SIG-M5 (cell line): Measurements from ENCODE around the gene MRPL20.
"Not testable (repeated sequence)": the region's sequence is repeated elsewhere in the genome, so short reads cannot be mapped to it uniquely, and the experiment has no call there.

Experiments used
- DNase-seq: peaks from one replicate; lab custom pipeline; 2025; lab: John Stamatoyannopoulos, UW

The MRPL20 gene

GRCh38 chr1:1406101-1406820 lies 832 bp downstream of the MRPL20 start:
- DNase-seq = no peak

- no peak for DNase-seq
Observed at GRCh38 chr1:1403653-1404052, 3.4 kb downstream of the MRPL20 start.

GRCh38 chr1:1402901-1403392 lies 4.1 kb downstream of the MRPL20 start:
- not testable (repeated sequence) for DNase-seq

GRCh38 chr1:1402072-1402900 lies 4.8 kb downstream of the MRPL20 start:
- DNase-seq = no peak

GRCh38 chr1:1401457-1402010 lies 5.6 kb downstream of the MRPL20 start:
- DNase-seq = no peak

- no peak for DNase-seq
Observed at GRCh38 chr1:1400576-1401456, 6.3 kb downstream of the MRPL20 start.

- no peak for DNase-seq
Observed at GRCh38 chr1:1399872-1400575, 7.1 kb downstream of the MRPL20 start.

- peak; percentile 66 for DNase-seq
Observed at GRCh38 chr1:1399187-1399871, 7.8 kb downstream of the MRPL20 start, which contains the start of gene CCNL2. Gene CCNL2 (minus strand): TSS chr1:1399335. CDS start chr1:1399306, 29 bp downstream.

- DNase-seq = no peak
Observed at GRCh38 chr1:1398677-1399186, 8.4 kb downstream of the MRPL20 start.

GRCh38 chr1:1397839-1398523 lies 9.1 kb downstream of the MRPL20 start:
- no peak for DNase-seq

GRCh38 chr1:1395166-1395565 lies 11.9 kb downstream of the MRPL20 start:
- no peak for DNase-seq

- no peak for DNase-seq
Observed at GRCh38 chr1:1394116-1394515, 13.0 kb downstream of the MRPL20 start.

- no peak for DNase-seq
Observed at GRCh38 chr1:1393428-1393827, 13.7 kb downstream of the MRPL20 start.

- DNase-seq = no peak
Observed at GRCh38 chr1:1393014-1393413, 14.1 kb downstream of the MRPL20 start.

GRCh38 chr1:1391225-1391624 lies 15.9 kb downstream of the MRPL20 start:
- DNase-seq = no peak

GRCh38 chr1:1390675-1391074 lies 16.4 kb downstream of the MRPL20 start:
- no peak for DNase-seq

GRCh38 chr1:1388078-1388472 lies 19.0 kb downstream of the MRPL20 start:
- DNase-seq = no peak

- no peak for DNase-seq
Observed at GRCh38 chr1:1387098-1388077, 19.7 kb downstream of the MRPL20 start.
